Coronary artery (tissue), 2 donors: ENCODE data around the gene RALGAPA2.

Experiments
- DNase-seq: peaks from one replicate; pipeline ENCODE4 v3.0.0-alpha.2; 2017; ENCODE audit warnings: low spot score
- H3K27ac ChIP-seq, 2 donors: fragments of 200-600 bp; sonication (generic); one replicate each; pipeline ENCODE4 v1.5.1; 2016 to 2019
- H3K4me3 ChIP-seq: fragments of 200-600 bp; sonication (generic); 2 replicates; pipeline ENCODE4 v1.5.1; 2016; ENCODE audit warnings: mild to moderate bottlenecking, moderate library complexity
- TF ChIP-seq, protein P1 (sequence below): fragments of 200-600 bp; sonication (generic); IDR thresholded peaks from one replicate; pipeline ENCODE4 v1.5.1; 2019; ENCODE audit warnings: antibody characterized with exemption

The RALGAPA2 gene

DNA sequence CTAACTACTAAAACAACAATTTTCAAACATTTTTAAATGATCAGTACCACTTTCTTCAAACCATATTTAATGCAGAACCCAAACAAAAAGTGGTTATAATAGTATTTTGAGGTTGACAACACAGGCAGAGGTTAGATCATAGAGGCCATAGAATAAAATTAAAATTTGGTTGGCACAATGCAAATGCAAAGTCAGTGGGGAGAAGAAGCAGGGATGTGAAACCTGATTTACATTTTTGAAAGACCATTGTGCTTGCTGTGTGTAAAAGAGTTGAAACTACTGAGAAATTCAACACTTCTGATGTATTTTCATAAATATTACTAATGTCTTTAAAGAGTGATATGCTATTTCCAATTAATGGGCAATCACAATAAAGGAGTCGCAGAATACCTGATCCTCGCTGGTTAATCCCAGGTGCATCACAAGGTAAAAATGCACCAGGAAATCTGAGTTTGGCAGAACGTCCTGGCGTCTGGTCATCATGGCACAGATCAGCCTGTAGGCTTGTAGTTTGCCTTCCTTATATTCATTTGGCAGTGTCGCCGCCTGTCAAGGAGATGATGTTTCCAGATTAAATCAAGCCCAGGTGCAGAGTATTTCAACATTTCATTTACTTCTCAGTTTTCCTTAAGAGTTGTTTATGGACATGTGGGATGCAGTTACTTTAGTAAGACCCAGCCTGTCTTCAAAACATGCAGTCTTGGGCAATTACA, 141.2 kb downstream of the RALGAPA2 start:
- DNase-seq: no peak
- TF ChIP-seq, protein P1, sequence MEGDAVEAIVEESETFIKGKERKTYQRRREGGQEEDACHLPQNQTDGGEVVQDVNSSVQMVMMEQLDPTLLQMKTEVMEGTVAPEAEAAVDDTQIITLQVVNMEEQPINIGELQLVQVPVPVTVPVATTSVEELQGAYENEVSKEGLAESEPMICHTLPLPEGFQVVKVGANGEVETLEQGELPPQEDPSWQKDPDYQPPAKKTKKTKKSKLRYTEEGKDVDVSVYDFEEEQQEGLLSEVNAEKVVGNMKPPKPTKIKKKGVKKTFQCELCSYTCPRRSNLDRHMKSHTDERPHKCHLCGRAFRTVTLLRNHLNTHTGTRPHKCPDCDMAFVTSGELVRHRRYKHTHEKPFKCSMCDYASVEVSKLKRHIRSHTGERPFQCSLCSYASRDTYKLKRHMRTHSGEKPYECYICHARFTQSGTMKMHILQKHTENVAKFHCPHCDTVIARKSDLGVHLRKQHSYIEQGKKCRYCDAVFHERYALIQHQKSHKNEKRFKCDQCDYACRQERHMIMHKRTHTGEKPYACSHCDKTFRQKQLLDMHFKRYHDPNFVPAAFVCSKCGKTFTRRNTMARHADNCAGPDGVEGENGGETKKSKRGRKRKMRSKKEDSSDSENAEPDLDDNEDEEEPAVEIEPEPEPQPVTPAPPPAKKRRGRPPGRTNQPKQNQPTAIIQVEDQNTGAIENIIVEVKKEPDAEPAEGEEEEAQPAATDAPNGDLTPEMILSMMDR: no peak
- Histone ChIP-seq H3K4me3 (no peak overlapping the region), H3K27ac (no peak overlapping the region)

DNA sequence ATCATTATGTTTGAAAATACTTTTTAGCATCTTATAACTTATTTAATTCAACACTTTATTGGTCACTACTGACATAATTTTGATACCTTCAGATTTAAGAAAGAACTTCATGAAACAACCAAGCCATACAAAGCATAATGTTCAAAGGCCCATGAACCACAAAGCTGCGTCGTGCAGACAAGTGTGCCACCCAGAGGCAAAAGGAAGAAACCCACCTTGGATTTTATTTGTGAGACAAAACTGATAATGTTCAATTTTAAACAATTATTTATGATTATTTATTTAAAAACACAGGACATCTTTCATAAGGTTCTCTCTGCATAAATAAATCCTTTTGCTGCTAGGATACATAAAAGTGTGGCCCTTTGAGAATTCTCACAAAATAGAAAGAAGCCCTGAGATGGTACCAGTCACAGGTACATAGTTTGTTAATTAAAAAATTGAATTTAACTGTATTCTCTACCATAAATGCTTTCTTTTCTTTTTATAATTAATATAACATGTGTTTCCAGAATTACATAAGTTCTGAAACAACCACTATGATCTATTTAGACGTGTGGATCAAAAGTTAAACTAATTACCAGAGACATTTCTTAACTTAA, 143.7 kb downstream of the RALGAPA2 start:
- no peak overlapping the region for H3K4me3 ChIP-seq
- TF ChIP-seq, protein P1: no peak
- no peak overlapping the region for H3K27ac ChIP-seq
- DNase-seq: no peak

DNA sequence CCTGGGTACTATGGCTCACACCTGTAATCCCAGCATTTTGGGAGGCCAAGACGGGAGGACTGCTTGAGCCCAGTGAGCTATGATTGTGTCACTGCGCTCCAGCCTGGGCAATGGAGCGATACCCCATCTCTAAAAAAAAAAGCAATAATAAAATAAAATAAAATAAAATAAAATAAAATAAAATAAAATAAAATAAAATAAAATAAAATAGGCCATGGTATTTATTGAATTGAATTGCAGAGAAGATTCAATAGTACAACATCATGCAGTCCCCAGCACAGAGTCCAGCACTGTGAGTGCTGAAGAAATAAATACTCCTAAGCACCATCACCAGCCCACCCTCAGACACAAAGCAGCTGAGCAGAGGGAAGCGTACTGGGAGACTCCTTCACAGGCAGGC, 144.7 kb downstream of the RALGAPA2 start:
- DNase-seq: no peak
- Histone ChIP-seq H3K4me3 (no peak overlapping the region), H3K27ac (no peak overlapping the region)
- TF ChIP-seq, protein P1: no peak

DNA sequence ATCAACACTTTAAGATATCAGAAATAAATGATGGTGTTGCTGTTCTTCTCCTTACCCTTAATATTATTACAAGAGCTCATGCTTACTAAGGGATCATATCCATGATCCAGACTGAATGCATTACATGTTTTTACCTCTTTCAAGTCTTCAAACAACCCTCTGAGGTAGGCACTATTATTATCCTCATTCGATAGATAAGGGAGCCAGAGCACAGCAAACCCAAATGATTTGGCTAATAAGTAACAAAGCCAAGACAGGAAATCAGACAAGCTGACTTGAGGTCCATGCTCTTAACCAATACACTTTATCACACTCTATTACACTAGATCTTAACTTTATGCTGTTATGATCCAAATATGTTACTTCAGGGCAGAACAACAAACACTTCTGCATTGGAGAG, 145.9 kb downstream of the RALGAPA2 start:
- TF ChIP-seq, protein P1: no peak
- H3K4me3 ChIP-seq: no peak overlapping the region

DNA sequence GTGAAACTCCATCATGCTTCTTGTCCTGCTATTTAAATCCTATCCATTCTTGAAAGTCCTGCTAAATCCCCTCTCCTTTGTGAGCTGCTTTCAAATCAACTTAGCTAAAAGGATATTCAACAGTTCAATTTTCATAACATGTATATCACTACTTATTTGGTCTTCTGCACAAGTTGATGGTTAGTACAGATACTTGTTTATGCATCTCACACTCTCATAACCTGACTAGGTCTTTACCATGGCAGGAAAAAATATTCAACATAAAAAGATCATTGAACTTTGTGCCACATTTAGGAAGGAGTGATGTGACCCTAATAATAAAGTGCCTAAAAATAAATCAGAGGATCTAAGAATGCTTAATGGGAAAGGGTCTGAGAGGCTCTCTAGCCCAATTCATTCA, 148.2 kb downstream of the RALGAPA2 start:
- Histone ChIP-seq H3K27ac (no peak overlapping the region), H3K4me3 (no peak overlapping the region)
- DNase-seq: no peak
- TF ChIP-seq, protein P1: no peak

More for the DNA sequence above, 145.9 kb downstream of the RALGAPA2 start:
- no peak for DNase-seq
- no peak overlapping the region for H3K27ac ChIP-seq

DNA sequence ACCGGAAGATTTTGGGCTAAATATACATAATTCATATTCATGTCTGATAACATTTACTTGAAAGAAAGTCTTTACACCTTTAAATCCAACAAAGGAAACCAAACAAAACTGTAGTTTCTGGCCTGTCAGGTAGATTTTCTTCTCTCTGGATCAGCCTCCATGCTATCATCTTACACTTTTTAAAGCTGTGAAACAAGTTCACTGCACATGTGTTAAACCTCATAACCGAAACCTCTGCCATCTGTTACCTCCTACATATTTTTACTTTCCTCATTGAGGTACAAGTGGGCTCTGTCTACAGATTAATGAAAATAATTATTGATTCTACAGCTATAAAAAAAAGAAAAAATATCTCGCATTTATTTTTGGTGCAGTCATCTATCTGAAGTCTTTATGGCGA, 149.9 kb downstream of the RALGAPA2 start:
- no peak overlapping the region for H3K4me3 ChIP-seq
- TF ChIP-seq, protein P1: no peak
- H3K27ac ChIP-seq: no peak overlapping the region
- no peak for DNase-seq

DNA sequence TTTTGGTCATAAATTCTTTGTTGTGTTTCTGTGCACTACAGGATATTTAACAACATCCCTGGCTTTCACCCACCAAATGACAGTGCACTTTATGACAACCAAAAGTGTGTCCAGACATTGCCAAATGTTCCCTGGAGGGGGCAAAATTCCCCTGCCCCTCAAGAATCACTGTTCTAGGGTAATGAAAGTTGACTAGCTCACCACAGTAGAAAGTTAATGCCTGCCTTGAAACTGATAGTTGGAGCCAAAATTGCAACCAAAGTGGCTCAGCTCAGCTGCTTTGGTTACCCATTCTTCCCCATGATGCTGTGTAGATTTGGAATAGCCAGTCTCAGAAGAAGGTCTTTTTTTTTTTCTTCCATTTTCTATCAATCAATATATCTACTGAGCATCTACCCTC, 150.6 kb downstream of the RALGAPA2 start:
- no peak overlapping the region for H3K27ac ChIP-seq
- TF ChIP-seq, protein P1: no peak
- DNase-seq: no peak
- no peak overlapping the region for H3K4me3 ChIP-seq
